A549 (cell line): ENCODE results near the gene PDGFC. TPM values are rescaled to one million over a fixed set of nuclear protein-coding genes. Genes with fewer than 3 reads are reported as not detected.

Experiments
- ATAC-seq, 2 experiments: fragments of 200-7000 bp in 1 of 2; fragments of >200 bp in 1 of 2; cut with Nextera tagmentation in 1 of 2; cut with Tn5 transposase in 1 of 2; 3 replicates each; pipeline versions ENCODE4 v1.8.0 to v1.9.1; 2018 to 2020; ENCODE audit warnings: mild to moderate bottlenecking in 1 of 2, moderate library complexity in 1 of 2
- CTCF ChIA-PET: fragments of 300-600 bp; sonication (Branson Sonifier 250); formaldehyde crosslinking; extraction: SDS; loops from one replicate; lab custom pipeline; 2021; ENCODE audit warnings: antibody characterized with exemption, inconsistent platforms; lab: Yijun Ruan, JAX
- POLR2A ChIA-PET: fragments of 350-600 bp; formaldehyde crosslinking; extraction: SDS; loops from one replicate; lab custom pipeline; 2021; ENCODE audit warnings: antibody characterized with exemption, inconsistent platforms; lab: Yijun Ruan, JAX
- DNase-seq, 2 experiments: peaks; one replicate each; pipeline versions ENCODE4 v3.0.0 to v3.0.0-alpha.2; 2011 to 2016; ENCODE audit warnings: low read depth in 1 of 2, low spot score in 1 of 2
- FAIRE-seq: peaks from 2 replicates; lab custom pipeline; 2011; peaks lifted over from hg19 to GRCh38; lab: Jason Lieb, UNC
- H3K27ac ChIP-seq, 2 experiments: fragments of >200 bp; sonication (Bioruptor Twin); formaldehyde crosslinking; 3 replicates each; pipeline ENCODE4 v1.5.1; 2016 to 2017
- H3K4me1 ChIP-seq: fragments of >200 bp; sonication (Bioruptor Twin); formaldehyde crosslinking; 3 replicates; pipeline ENCODE4 v1.6.1; 2016
- H3K4me2 ChIP-seq: fragments of >200 bp; sonication (Bioruptor Twin); formaldehyde crosslinking; 3 replicates; pipeline ENCODE4 v1.6.1; 2016
- H3K4me3 ChIP-seq: fragments of >200 bp; sonication (Bioruptor Twin); formaldehyde crosslinking; 3 replicates; pipeline ENCODE4 v1.5.1; 2016
- H3K9me3 ChIP-seq: fragments of >200 bp; sonication (Bioruptor Twin); formaldehyde crosslinking; 3 replicates; pipeline ENCODE4 v1.6.1; 2016
- BHLHE40 ChIP-seq: IDR thresholded peaks from 2 replicates; pipeline ENCODE4 v1.6.1; 2012; ENCODE audit warnings: low read depth, low read length, inconsistent platforms
- CBX2 ChIP-seq: fragments of 200-600 bp; sonication (generic); IDR thresholded peaks from 2 replicates; pipeline ENCODE4 v1.6.1; 2016; ENCODE audit warnings: low read depth, mild to moderate bottlenecking, borderline replicate concordance
- CEBPB ChIP-seq, 2 experiments: fragments of >200 bp in 1 of 2; sonication (Bioruptor Twin) in 1 of 2; formaldehyde crosslinking in 1 of 2; IDR thresholded peaks; 2 replicates each; pipeline ENCODE4 v1.6.1; 2012 to 2016
- CHD2 ChIP-seq: fragments of 150-350 bp; IDR thresholded peaks from 2 replicates; pipeline ENCODE4 v1.6.1; 2014; ENCODE audit warnings: low read length; ENCODE audit not compliant: partially characterized antibody
- CTCF ChIP-seq: fragments of >200 bp; sonication (Bioruptor Twin); formaldehyde crosslinking; IDR thresholded peaks from 3 replicates; pipeline ENCODE4 v1.5.1; 2016
- E2F6 ChIP-seq: IDR thresholded peaks from 2 replicates; pipeline ENCODE4 v1.6.1; 2012; ENCODE audit warnings: low read depth, borderline replicate concordance
- EHMT2 ChIP-seq: fragments of 200-600 bp; sonication (generic); IDR thresholded peaks from 2 replicates; pipeline ENCODE4 v1.6.1; 2016; ENCODE audit warnings: antibody characterized with exemption, low read depth, mild to moderate bottlenecking, moderate library complexity
- ESRRA ChIP-seq: fragments of 150-350 bp; IDR thresholded peaks from 2 replicates; pipeline ENCODE4 v1.6.1; 2014; ENCODE audit warnings: mild to moderate bottlenecking, low read length, borderline replicate concordance
- FOSB ChIP-seq: fragments of 250-450 bp; sonication (Bioruptor Pico); IDR thresholded peaks from 2 replicates; pipeline ENCODE4 v1.5.0; 2020; ENCODE audit warnings: mild to moderate bottlenecking, moderate library complexity
- FOSL2 ChIP-seq, 2 experiments: fragments of 450-650 bp in 1 of 2; fragments of >200 bp in 1 of 2; sonication (Bioruptor Twin) in 1 of 2; formaldehyde crosslinking; IDR thresholded peaks; 2 replicates each; pipeline versions ENCODE4 v1.5.0 to v1.6.1; 2016 to 2020; ENCODE audit warnings: mild to moderate bottlenecking in 1 of 2, moderate library complexity in 1 of 2
- FOXS1 ChIP-seq: fragments of 250-450 bp; sonication (Bioruptor Pico); IDR thresholded peaks from 2 replicates; pipeline ENCODE4 v1.5.0; 2020; ENCODE audit warnings: mild to moderate bottlenecking, moderate library complexity
- HOXB5 ChIP-seq: fragments of 250-450 bp; sonication (Bioruptor Pico); IDR thresholded peaks from 2 replicates; pipeline ENCODE4 v1.5.0; 2020; ENCODE audit warnings: mild to moderate bottlenecking, moderate library complexity
- JUN ChIP-seq, 2 experiments: fragments of >200 bp; sonication (Bioruptor Twin); formaldehyde crosslinking; IDR thresholded peaks; 2 replicates in 1 of 2; 3 replicates in 1 of 2; pipeline ENCODE4 v1.6.1; 2016 to 2017
- MAFK ChIP-seq: fragments of 450-650 bp; IDR thresholded peaks from 2 replicates; pipeline ENCODE4 v1.6.1; 2014; ENCODE audit not compliant: partially characterized antibody
- MAX ChIP-seq: IDR thresholded peaks from 2 replicates; pipeline ENCODE4 v1.6.1; 2012
- MYC ChIP-seq: IDR thresholded peaks from 2 replicates; pipeline ENCODE4 v1.6.1; 2012; ENCODE audit warnings: mild to moderate bottlenecking, inconsistent platforms, low read length, improper control_type of control experiment, borderline replicate concordance
- NPAS2 ChIP-seq: fragments of 250-450 bp; sonication (Bioruptor Pico); IDR thresholded peaks from 2 replicates; pipeline ENCODE4 v1.8.0; 2022; ENCODE audit warnings: mild to moderate bottlenecking, moderate library complexity, borderline replicate concordance
- NR3C1 ChIP-seq: fragments of >200 bp; sonication (Bioruptor Twin); formaldehyde crosslinking; IDR thresholded peaks from 3 replicates; pipeline ENCODE4 v1.6.1; 2017
- PBX3 ChIP-seq: IDR thresholded peaks from 2 replicates; pipeline ENCODE4 v1.6.1; 2012
- PHF8 ChIP-seq: fragments of 200-600 bp; sonication (generic); IDR thresholded peaks from 2 replicates; pipeline ENCODE4 v1.6.1; 2016; ENCODE audit warnings: low read depth, mild to moderate bottlenecking, antibody characterized with exemption, moderate library complexity, borderline replicate concordance
- RCOR1 ChIP-seq: fragments of 150-350 bp; IDR thresholded peaks from 2 replicates; pipeline ENCODE4 v1.6.1; 2014; ENCODE audit warnings: antibody characterized with exemption, low read length, low read depth
- RFX5 ChIP-seq: fragments of 450-650 bp; IDR thresholded peaks from 2 replicates; pipeline ENCODE4 v1.7.1; 2014; ENCODE audit warnings: antibody characterized with exemption, mild to moderate bottlenecking, moderate library complexity
- RNF2 ChIP-seq: fragments of 200-600 bp; sonication (generic); IDR thresholded peaks from 2 replicates; pipeline ENCODE4 v1.6.1; 2016; ENCODE audit warnings: low read depth, mild to moderate bottlenecking, antibody characterized with exemption, moderate library complexity, borderline replicate concordance
- SMC3 ChIP-seq: fragments of >200 bp; sonication (Bioruptor Twin); formaldehyde crosslinking; IDR thresholded peaks from 3 replicates; pipeline ENCODE4 v1.6.1; 2018; ENCODE audit warnings: inconsistent platforms
- TP53 ChIP-seq: fragments of 250-450 bp; sonication (Bioruptor Pico); IDR thresholded peaks from 2 replicates; pipeline ENCODE4 v1.5.0; 2021; ENCODE audit warnings: mild to moderate bottlenecking, moderate library complexity
- ZC3H11A ChIP-seq: fragments of 450-650 bp; IDR thresholded peaks from 2 replicates; pipeline ENCODE4 v1.6.1; 2014; ENCODE audit warnings: antibody characterized with exemption, mild to moderate bottlenecking
- WGBS: methylation state at CpG from one replicate; pipeline ENCODE4 v1.1.6; 2017; ENCODE audit errors: missing lambda C conversion rate; 5-methylcytosine and 5-hydroxymethylcytosine counted together
- polyA plus RNA-seq, 4 experiments: library from polyadenylated mRNA; depleted of rRNA in 3 of 4; stranded (reverse); fragments of >200 nt; fragmentation: RNase III in 1 of 4; extraction: RNeasy Plus Mini Kit Qiagen cat#74134 plus additional on column Dnase treatment in 1 of 4; gene quantifications; 2 replicates in 3 of 4; 3 replicates in 1 of 4; pipeline ENCODE4 v1.2.3, GENCODE V29; 2011 to 2017
- TF ChIP-seq, protein P1 (sequence below): fragments of 150-350 bp; IDR thresholded peaks from 2 replicates; pipeline ENCODE4 v1.6.1; 2014; ENCODE audit warnings: low read depth, mild to moderate bottlenecking, low read length
- TF ChIP-seq, protein P2 (sequence below): fragments of 450-650 bp; IDR thresholded peaks from 2 replicates; pipeline ENCODE4 v1.6.1; 2014; ENCODE audit warnings: antibody characterized with exemption

The PDGFC gene
- polyA plus RNA-seq, 2 of the 4 experiments (the other 2 are of a cell fraction), result 3.5 to 4.1 TPM

- Histone ChIP-seq H3K27ac (no peak overlapping the region), H3K9me3 (no peaks in the 10 kb centered on the region), H3K4me2 (no peak overlapping the region), H3K4me3 (no peak overlapping the region), H3K4me1 (no peaks in the 10 kb centered on the region)
- WGBS, result 54% methylated on average over 8 of the region's 8 CpGs
- TF ChIP-seq CBX2, result no peak
- TF ChIP-seq MAFK, result no peak
- no peak for TF ChIP-seq PBX3
- TF ChIP-seq SMC3, result no peak
- no peak for TF ChIP-seq HOXB5 (CRISPR knock-in tag)
- TF ChIP-seq NR3C1, result no peak
- TF ChIP-seq JUN (IDR thresholded peaks at IDR 0.05), result no peak
- TF ChIP-seq ZC3H11A, result no peak
- TF ChIP-seq FOSB, result no peak
- no peak for TF ChIP-seq MAX
- TF ChIP-seq, protein P1, sequence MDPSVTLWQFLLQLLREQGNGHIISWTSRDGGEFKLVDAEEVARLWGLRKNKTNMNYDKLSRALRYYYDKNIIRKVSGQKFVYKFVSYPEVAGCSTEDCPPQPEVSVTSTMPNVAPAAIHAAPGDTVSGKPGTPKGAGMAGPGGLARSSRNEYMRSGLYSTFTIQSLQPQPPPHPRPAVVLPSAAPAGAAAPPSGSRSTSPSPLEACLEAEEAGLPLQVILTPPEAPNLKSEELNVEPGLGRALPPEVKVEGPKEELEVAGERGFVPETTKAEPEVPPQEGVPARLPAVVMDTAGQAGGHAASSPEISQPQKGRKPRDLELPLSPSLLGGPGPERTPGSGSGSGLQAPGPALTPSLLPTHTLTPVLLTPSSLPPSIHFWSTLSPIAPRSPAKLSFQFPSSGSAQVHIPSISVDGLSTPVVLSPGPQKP, result no peak
- no peak for TF ChIP-seq CHD2
- no peak for TF ChIP-seq RFX5
- TF ChIP-seq E2F6, result no peak
- no peak for TF ChIP-seq MYC
- TF ChIP-seq CEBPB (IDR thresholded peaks at IDR 0.05), result no peak
- no peak for TF ChIP-seq ESRRA
- TF ChIP-seq RCOR1, result no peak
- ChIA-PET POLR2A (no interaction called here), CTCF (no interaction called here)
- FAIRE-seq (no peak), ATAC-seq (no peak), DNase-seq (no peak)
Observed at GRCh38 chr4:156718226-156718625, 253.4 kb downstream of the PDGFC start.

GRCh38 chr4:156711193-156711590 lies 260.4 kb downstream of the PDGFC start:
- no peaks in the 10 kb centered on the region for H3K9me3 ChIP-seq
- ChIA-PET CTCF (no interaction called here), POLR2A (no interaction called here)
- WGBS, result 87% methylated on average over 4 of the region's 4 CpGs
- H3K27ac ChIP-seq, result no peak overlapping the region
- no peaks in the 10 kb centered on the region for H3K4me1 ChIP-seq
- no peak overlapping the region for H3K4me2 ChIP-seq
- ATAC-seq (no peak), FAIRE-seq (no peak), DNase-seq (no peak)
- H3K4me3 ChIP-seq, result no peak overlapping the region
- TF ChIP-seq FOSL2 (IDR thresholded peaks at IDR 0.05), result no peak
- no peak for TF ChIP-seq FOSL2 (CRISPR knock-in tag; IDR thresholded peaks at IDR 0.05)
- TF ChIP-seq E2F6, result no peak
- TF ChIP-seq MAX, result no peak
- TF ChIP-seq FOXS1, result no peak
- no peak for TF ChIP-seq BHLHE40
- no peak for TF ChIP-seq CTCF
- no peak for TF ChIP-seq SMC3
- TF ChIP-seq EHMT2, result no peak
- TF ChIP-seq, protein P2, sequence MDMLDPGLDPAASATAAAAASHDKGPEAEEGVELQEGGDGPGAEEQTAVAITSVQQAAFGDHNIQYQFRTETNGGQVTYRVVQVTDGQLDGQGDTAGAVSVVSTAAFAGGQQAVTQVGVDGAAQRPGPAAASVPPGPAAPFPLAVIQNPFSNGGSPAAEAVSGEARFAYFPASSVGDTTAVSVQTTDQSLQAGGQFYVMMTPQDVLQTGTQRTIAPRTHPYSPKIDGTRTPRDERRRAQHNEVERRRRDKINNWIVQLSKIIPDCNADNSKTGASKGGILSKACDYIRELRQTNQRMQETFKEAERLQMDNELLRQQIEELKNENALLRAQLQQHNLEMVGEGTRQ, result no peak
- TF ChIP-seq RNF2, result no peak
- no peak for TF ChIP-seq PHF8
- TF ChIP-seq TP53, result no peak
- TF ChIP-seq NPAS2 (CRISPR knock-in tag), result no peak
